Endothelial cell of umbilical vein (primary cell): ENCODE data around the gene ABCA1. TPM values are rescaled to one million over a fixed set of nuclear protein-coding genes. Genes with fewer than 3 reads are reported as not detected.

Source experiments
- BruUV-seq: library from RNA; stranded (reverse); fragments of 400-500 nt; replicated peaks from 2 replicates; lab custom pipeline; 2021; lab: Mats Ljungman, UMichigan
- CTCF ChIA-PET: fragments of 300-600, 350-600 bp; sonication (Branson Sonifier 250); formaldehyde crosslinking; loops from one replicate; lab custom pipeline; 2021; ENCODE audit warnings: antibody characterized with exemption, inconsistent platforms; lab: Charles Lee
- POLR2A ChIA-PET: fragments of 300-600, 350-600 bp; sonication (Branson Sonifier 250); formaldehyde crosslinking; loops from one replicate; lab custom pipeline; 2021; ENCODE audit warnings: antibody characterized with exemption, inconsistent platforms; lab: Charles Lee
- DNase-seq: peaks from one replicate; pipeline ENCODE4 v3.0.0-alpha.2; 2011; ENCODE audit warnings: low read depth, low spot score
- FAIRE-seq: peaks from 2 replicates; lab custom pipeline; 2011; peaks lifted over from hg19 to GRCh38; lab: Jason Lieb, UNC
- H2AFZ ChIP-seq: 2 replicates; pipeline ENCODE4 v1.6.0; 2012; ENCODE audit warnings: low read depth, low read length, control low read depth, inconsistent platforms
- H3K27ac ChIP-seq: 2 replicates; pipeline ENCODE4 v1.5.1; 2011; ENCODE audit warnings: low read depth, mild to moderate bottlenecking, control low read depth, low read length, moderate library complexity; ENCODE audit not compliant: insufficient read depth
- H3K27me3 ChIP-seq, 2 experiments: 2 replicates each; pipeline versions ENCODE4 v1.6.0 to v1.6.1; 2011; ENCODE audit warnings: low read length in 2 of 2, mixed read lengths in 1 of 2; ENCODE audit not compliant: control insufficient read depth in 2 of 2, insufficient read depth in 2 of 2
- H3K36me3 ChIP-seq, 2 experiments: 2 replicates in 1 of 2; 3 replicates in 1 of 2; pipeline ENCODE4 v1.5.1; 2011; ENCODE audit warnings: low read length in 2 of 2, mild to moderate bottlenecking in 1 of 2, moderate library complexity in 1 of 2; ENCODE audit not compliant: control insufficient read depth in 2 of 2, insufficient read depth in 2 of 2; ENCODE audit errors: extremely low read depth in 1 of 2
- H3K4me1 ChIP-seq: 3 replicates; pipeline ENCODE4 v1.5.1; 2011; ENCODE audit warnings: mild to moderate bottlenecking, low read length; ENCODE audit not compliant: control insufficient read depth, insufficient read depth; ENCODE audit errors: extremely low read depth
- H3K4me2 ChIP-seq: 2 replicates; pipeline ENCODE4 v1.6.1; 2011; ENCODE audit warnings: low read length, control low read depth, mixed read lengths; ENCODE audit not compliant: insufficient read depth
- H3K4me3 ChIP-seq, 3 experiments: fragments of 200-600 bp in 1 of 3; sonication (generic), shearing (Covaris generic) in 1 of 3; replicated peaks in 1 of 3; 2 replicates each; pipeline ENCODE4 v1.5.1; 2011 to 2016; ENCODE audit warnings: control low read depth in 3 of 3, low read length in 3 of 3, mild to moderate bottlenecking in 2 of 3, inconsistent platforms in 1 of 3, low read depth in 1 of 3, moderate library complexity in 1 of 3; ENCODE audit not compliant: insufficient read depth in 1 of 3
- H3K79me2 ChIP-seq: 2 replicates; pipeline ENCODE4 v1.6.0; 2012; ENCODE audit warnings: low read length, inconsistent platforms; ENCODE audit not compliant: control insufficient read depth, insufficient read depth
- H3K9ac ChIP-seq: replicated peaks from 2 replicates; pipeline ENCODE3; 2011; ENCODE audit warnings: low read length, control low read depth; ENCODE audit not compliant: insufficient read depth; ENCODE audit errors: extremely low read depth
- H3K9me1 ChIP-seq: replicated peaks from 3 replicates; pipeline ENCODE4 v1.6.0; 2011; ENCODE audit warnings: mild to moderate bottlenecking, low read length; ENCODE audit not compliant: control insufficient read depth, insufficient read depth; ENCODE audit errors: extremely low read depth
- H3K9me3 ChIP-seq: replicated peaks from 2 replicates; pipeline ENCODE4 v1.5.1; 2012; ENCODE audit warnings: low read length, inconsistent platforms; ENCODE audit not compliant: control insufficient read depth, insufficient read depth
- H4K20me1 ChIP-seq: replicated peaks from 2 replicates; pipeline ENCODE3; 2011; ENCODE audit warnings: mild to moderate bottlenecking, low read length; ENCODE audit not compliant: control insufficient read depth, insufficient read depth; ENCODE audit errors: extremely low read depth
- CTCF ChIP-seq, 2 donors: IDR thresholded peaks; 1 replicate in 1 of 2; 2 replicates in 1 of 2; pipeline ENCODE4 v1.5.1; 2011; ENCODE audit warnings: low read length in 2 of 2, mild to moderate bottlenecking in 2 of 2, moderate library complexity in 2 of 2, control low read depth in 1 of 2, inconsistent platforms in 1 of 2, low read depth in 1 of 2; ENCODE audit not compliant: insufficient read depth in 1 of 2; ENCODE audit errors: extremely low read depth in 1 of 2
- EZH2 ChIP-seq: IDR thresholded peaks from 2 replicates; pipeline ENCODE4 v1.6.1; 2012; ENCODE audit warnings: borderline replicate concordance, low read depth, mild to moderate bottlenecking, moderate library complexity, low read length, inconsistent platforms; ENCODE audit not compliant: severe bottlenecking
- FOS ChIP-seq: IDR thresholded peaks from 2 replicates; pipeline ENCODE4 v1.6.1; 2011; ENCODE audit warnings: mild to moderate bottlenecking, low read length, moderate library complexity, borderline replicate concordance; ENCODE audit not compliant: insufficient read depth
- GATA2 ChIP-seq: IDR thresholded peaks from 2 replicates; pipeline ENCODE4 v1.7.0; 2011; ENCODE audit warnings: low read depth, mild to moderate bottlenecking, moderate library complexity, mixed read lengths, low read length; ENCODE audit not compliant: insufficient read length, insufficient read depth
- JUN ChIP-seq: IDR thresholded peaks from 2 replicates; pipeline ENCODE4 v1.6.1; 2011; ENCODE audit warnings: borderline replicate concordance, low read depth; ENCODE audit not compliant: insufficient read length, insufficient read depth
- MAX ChIP-seq: IDR thresholded peaks from 2 replicates; pipeline ENCODE4 v1.6.1; 2011; ENCODE audit not compliant: insufficient read depth, insufficient read length
- MYC ChIP-seq: IDR thresholded peaks from one replicate; pipeline ENCODE4 v1.6.1; 2011; ENCODE audit warnings: mild to moderate bottlenecking, low read depth, low read length
- POLR2A ChIP-seq: IDR thresholded peaks from 2 replicates; pipeline ENCODE4 v1.6.1; 2012; ENCODE audit warnings: low read depth, mild to moderate bottlenecking, control low read depth, low read length
- POLR2AphosphoS5 ChIP-seq: IDR thresholded peaks from 2 replicates; pipeline ENCODE4 v1.6.1; 2012; ENCODE audit warnings: low read depth, mild to moderate bottlenecking, control low read depth, low read length, moderate library complexity; ENCODE audit not compliant: insufficient read depth
- dilution Hi-C: fragments of 300-500 bp; cut with MboI; formaldehyde crosslinking; loops from one replicate; pipeline ENCODE4 v1.15.0; 2019; ENCODE audit warnings: low sequenced_read_pairs; ENCODE audit not compliant: extremely low pct_ligation_motif_present
- intact Hi-C: fragments of 100-400 bp; cut with micrococcal nuclease; formaldehyde crosslinking; loops from one replicate; pipeline ENCODE4 v1.10.0; 2022
- polyA plus RNA-seq, 4 experiments: library from polyadenylated mRNA; depleted of rRNA in 3 of 4; stranded (reverse) in 3 of 4; unstranded in 1 of 4; fragments of >200 nt; gene quantifications; 2 replicates each; pipeline versions ENCODE4 v1.2.1 to v1.2.3, GENCODE V29; 2011 to 2012; ENCODE audit warnings: missing spikeins in 1 of 4
- total RNA-seq: library from RNA; stranded (reverse); gene quantifications from 2 replicates; pipeline ENCODE4 v1.2.3, GENCODE V29; 2021

Gene ABCA1
- total and polyA plus RNA-seq, 2 donors (not counting 3 experiments of a cell fraction or from before 2014, with no cell fraction given): 2.4 to 9.8 TPM

GRCh38 chr9:104774831-104775573, 153.0 kb downstream of the ABCA1 start:
- H3K36me3 ChIP-seq: no peaks in the 10 kb centered on the region
- H3K9me3 ChIP-seq: no peaks in the 10 kb centered on the region
- H3K9me1 ChIP-seq: no peaks in the 10 kb centered on the region
- ChIA-PET CTCF (no interaction called here), POLR2A (no interaction called here)
- no peak for FAIRE-seq
- no peak overlapping the region for H3K27ac ChIP-seq
- no peaks in the 10 kb centered on the region for H3K79me2 ChIP-seq
- intact Hi-C loops (no loop called here), dilution Hi-C loops (no loop called here)
- no peak for TF ChIP-seq MAX
- no peak for TF ChIP-seq GATA2
- no peak for TF ChIP-seq MYC
- no peak for TF ChIP-seq EZH2
- TF ChIP-seq POLR2AphosphoS5: no peak
- TF ChIP-seq CTCF (IDR thresholded peaks at IDR 0.05; ENCODE audit: extremely low read depth in 1 of 2, insufficient read depth in 1 of 2, low read depth in 1 of 2, low read length in 2 of 2): no peak
- no peak for TF ChIP-seq POLR2A
- no peak for TF ChIP-seq FOS
- no peak for TF ChIP-seq JUN
- no peaks in the 10 kb centered on the region for H3K4me1 ChIP-seq
- no peak overlapping the region for H3K9ac ChIP-seq
- H3K27me3 ChIP-seq: peaks cover 0 to 5% of the 10 kb centered on the region in 2 experiments
- no peaks in the 10 kb centered on the region for H4K20me1 ChIP-seq
- no peak for DNase-seq
- no peak overlapping the region for H3K4me3 ChIP-seq
- no TSS peak for BruUV-seq
- no peak overlapping the region for H2AFZ ChIP-seq
- no peak overlapping the region for H3K4me2 ChIP-seq
